SW480 (cell line): ENCODE data around the gene PLPPR1.
"Not testable (repeated sequence)": the region's sequence is repeated elsewhere in the genome, so short reads cannot be mapped to it uniquely, and the experiment has no call there.

Source experiments
- DNase-seq: peaks from one replicate; pipeline ENCODE4 v3.0.0-alpha.2; 2016; ENCODE audit warnings: low spot score

PLPPR1 gene

DNA sequence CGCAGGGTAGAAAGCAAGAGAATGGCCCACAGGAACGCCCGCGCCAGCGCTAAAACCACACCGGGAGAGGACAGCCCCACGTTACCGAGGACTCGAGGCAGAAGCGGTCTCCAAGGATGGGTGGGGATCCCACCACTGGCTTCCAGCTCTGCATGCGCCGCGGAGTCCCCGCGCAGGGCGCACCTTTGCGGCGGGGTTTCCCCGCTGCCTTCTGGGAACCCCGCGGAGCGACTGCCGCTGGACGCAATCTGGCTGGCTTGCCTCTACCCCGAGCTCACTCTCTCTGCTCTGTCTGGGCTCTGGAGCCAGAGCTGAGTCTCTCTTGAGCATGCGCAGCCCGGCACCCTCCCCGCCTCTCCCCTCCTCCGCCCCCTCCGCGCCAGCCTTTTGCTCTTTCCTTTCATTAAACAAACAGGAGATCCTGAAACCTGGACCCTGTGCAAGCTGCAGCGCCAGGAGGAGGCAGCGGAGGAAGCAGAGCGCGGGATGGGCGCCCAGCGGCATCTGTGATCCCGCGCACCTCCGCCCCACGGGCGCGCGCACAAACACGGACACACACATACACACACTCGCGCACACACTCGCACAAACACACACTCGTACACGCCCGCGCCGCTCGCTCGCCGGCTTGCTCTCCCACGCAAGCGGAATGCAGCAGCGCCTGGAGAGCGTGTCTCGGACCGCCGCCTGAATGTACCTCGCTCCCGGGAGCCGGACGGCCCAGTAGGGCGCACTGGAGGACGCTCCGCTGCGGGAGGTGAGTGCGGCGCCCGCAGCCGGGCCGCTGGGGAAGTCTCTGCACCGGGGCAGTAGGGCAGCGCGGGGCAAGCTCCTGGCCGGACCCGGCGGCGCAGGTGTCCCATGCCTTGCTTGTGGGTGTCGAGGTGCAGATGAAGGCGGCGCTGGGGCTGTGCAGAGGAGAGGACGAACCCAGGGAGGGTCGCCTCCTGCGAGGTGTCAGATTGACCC is at the start of gene PLPPR1:
Gene PLPPR1, plus strand, starts transcription at position 382 of the 969 bp plus-strand sequence.
- peak; percentile 82 for DNase-seq

DNA sequence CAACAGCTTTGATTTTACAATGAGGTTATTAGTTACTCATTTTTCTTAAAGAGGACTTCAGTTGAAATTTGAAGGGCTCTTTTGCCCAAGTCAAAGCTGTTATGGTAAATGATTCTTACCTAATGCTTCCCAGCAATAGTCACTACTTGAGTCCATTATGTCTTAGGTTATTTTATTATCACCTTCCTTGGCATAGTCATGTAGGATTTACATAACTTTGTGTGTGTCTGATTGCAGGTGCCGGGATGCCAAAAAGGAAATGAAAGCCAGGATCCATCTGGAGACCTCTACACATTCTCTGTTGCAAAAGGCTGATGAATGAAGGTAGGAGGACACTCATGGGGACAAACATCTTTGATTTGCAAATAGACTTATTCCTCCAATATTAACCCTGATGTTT is 38.8 kb upstream of the PLPPR1 start:
- DNase-seq, result no peak

- DNase-seq, result no peak
Observed at GRCh38 chr9:100990605-100991381, 37.7 kb upstream of the PLPPR1 start.

DNA sequence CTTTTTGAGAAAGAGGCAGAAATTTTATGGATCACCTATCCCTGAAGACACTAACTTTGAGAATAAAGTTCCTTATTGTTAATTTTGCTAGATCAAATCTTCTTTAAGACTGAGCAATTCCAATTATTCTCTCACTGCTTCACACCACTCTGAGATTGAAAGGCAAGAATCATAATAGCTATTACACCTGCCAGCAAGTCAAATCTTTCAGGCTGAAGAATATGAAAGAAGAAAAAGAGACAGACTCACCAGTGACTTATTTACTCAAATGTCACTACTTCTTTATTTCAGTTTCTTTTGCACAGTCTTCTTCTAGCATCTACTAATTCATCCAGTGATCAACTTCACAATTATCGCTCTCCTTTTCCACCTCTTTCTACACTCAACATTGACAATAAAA is 35.9 kb upstream of the PLPPR1 start:
- DNase-seq, result no peak

DNA sequence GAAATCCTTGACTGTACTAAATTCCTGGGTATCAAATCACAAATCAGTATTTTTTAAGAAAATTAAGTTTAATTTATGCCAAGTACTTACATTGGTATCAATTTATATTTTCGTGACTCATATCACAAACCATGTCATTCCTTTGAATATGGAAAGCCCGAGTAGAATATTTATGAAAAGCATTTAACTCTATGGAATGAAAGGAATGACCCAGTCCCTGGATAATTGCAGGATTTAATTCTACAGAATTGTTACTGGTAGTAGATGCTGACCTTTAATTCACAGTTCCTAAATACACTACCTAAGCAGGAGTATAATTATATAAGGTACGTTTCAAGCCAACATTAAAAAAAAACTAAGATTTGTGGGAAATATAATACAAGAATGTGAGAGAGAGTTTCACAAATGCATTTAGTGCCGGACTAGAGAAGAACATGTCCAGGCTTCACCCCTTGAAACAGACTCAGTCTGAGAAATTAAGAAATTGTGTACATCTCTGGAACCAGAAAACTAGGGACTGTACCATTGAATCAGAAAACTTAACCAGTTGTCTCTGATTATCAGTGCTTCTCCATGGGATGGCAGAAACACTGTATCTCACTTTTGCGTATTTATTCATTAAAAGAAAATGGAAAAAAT is 28.5 kb upstream of the PLPPR1 start:
- DNase-seq, result no peak

- no peak for DNase-seq
Observed at GRCh38 chr9:101005246-101005645, 23.3 kb upstream of the PLPPR1 start.

DNA sequence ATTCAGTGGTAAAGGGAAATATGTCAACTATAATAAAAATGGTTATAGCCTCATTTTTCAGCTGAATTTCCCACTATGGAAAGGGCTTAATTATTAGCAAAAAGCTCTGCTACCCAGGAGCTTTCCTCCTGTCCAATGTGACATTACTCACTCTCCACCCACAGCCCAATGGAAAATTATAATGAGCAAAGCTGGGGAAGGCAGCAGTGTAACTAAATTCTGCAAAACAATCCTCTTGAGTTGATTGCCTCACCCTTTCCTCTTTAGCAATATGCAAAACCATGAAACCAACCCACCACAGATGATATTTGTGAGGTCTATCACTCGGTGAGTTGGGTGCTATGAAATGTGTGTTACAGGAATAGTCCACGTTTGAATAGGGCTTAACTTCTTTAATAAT is 14.0 kb upstream of the PLPPR1 start:
- DNase-seq, result no peak

DNA sequence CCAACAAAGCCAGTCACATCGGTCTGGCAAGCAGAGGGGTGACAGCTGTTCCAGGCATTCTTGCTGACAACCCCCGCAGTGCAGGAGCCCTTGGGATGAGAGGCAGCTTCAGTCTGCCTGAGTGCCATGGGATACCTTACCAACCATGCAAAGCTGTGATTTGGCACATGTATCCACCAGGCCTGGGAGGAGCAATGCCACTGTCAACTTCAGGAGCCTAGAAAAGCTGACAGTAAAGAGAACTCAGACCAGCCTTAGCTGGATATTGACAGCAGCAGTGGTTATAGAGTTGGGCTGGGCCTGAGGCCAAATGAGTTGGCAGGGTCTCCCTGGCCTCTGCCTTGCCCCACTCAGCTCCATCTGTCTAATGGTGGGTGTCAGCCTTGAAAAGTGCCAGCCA is 10.1 kb upstream of the PLPPR1 start:
- no peak for DNase-seq

GRCh38 chr9:101022704-101023103 is 5.8 kb upstream of the PLPPR1 start:
- DNase-seq, result no peak

- no peak for DNase-seq
Observed at GRCh38 chr9:101025940-101026339, 2.6 kb upstream of the PLPPR1 start.

DNA sequence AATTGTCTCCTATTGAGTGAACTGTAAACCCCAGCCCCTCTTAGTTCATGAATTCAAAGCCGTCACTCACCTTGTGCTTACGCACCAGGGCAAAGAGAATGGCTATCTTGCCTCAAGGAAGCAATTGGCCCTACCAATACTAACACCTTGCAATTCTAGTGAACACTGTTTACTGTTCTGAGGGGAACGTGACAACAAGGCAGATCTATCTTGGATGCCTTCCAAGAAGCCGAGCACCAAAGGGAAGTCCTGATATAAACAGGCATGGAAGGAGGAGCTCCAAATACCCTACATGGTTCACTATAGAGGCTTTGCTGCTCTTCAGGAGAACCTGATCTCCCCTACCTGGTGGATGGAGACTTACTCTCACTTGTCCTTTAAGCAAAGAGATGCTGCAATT is 1.7 kb upstream of the PLPPR1 start:
- no peak for DNase-seq

GRCh38 chr9:101027236-101027635 is 1.3 kb upstream of the PLPPR1 start:
- no peak for DNase-seq

- peak; percentile 39 for DNase-seq
Observed at GRCh38 chr9:101027733-101028345, 688 bp upstream of the PLPPR1 start.

DNA sequence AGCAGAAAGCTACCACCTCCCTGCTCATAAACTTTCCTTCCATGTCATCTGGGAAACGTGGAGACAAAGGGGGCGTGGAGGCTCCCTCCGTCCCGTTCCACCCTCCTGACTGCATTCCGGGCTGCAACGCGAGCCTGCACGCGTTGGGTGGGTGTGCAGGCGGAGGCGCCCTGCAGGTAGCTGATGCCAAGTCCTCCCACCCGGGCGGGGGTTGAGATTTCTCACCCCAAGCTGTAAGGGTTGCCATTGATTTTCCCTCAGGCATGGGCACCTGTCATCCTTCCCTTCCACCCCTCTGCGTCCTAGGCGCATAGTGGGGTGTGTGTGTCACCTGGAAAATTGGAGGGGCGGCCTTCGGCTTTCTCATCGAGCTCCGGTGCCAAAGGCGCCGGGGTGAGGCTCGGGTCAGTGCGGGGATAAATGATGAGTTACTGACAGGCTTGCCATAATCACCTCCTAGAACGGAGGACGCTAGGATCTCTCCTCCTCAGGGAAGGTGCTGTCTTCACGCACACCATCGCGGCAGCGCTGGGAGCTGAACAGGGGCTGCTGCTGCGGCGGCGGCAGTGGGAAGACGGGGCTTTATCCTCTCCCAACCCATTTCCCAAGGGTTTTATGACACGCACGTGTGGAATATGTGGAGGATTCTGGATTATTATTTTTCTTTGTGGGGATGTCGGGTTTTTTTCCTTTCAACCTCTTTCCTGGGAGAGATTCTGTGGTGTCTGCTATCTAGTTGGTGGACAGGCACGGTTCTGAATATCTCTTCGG is 973 bp downstream of the PLPPR1 start:
- no peak for DNase-seq

DNA sequence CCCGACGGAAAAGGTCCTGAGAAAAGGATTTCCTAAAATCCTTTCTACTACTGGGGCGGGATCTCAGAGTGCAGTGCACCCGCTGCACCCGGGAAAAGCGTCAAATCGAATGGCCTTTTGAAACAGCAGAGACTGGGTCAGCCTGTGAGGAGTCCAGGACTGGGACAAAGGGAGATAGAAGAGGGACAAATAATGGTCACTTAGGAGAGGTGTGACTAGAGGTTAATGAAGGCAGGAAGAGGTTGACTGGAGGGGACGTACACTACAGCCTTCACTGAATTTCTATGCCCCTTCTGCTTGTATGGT is 1.5 kb downstream of the PLPPR1 start:
- no peak for DNase-seq

- peak; percentile 14 for DNase-seq
Observed at GRCh38 chr9:101032426-101032825, 3.9 kb downstream of the PLPPR1 start.

GRCh38 chr9:101034222-101034621 is 5.7 kb downstream of the PLPPR1 start:
- no peak for DNase-seq

GRCh38 chr9:101035098-101035497 is 6.6 kb downstream of the PLPPR1 start:
- no peak for DNase-seq

- no peak for DNase-seq
Observed at GRCh38 chr9:101037430-101037829, 8.9 kb downstream of the PLPPR1 start.

- no peak for DNase-seq
Observed at GRCh38 chr9:101038488-101038887, 10.0 kb downstream of the PLPPR1 start.

GRCh38 chr9:101039581-101039980 is 11.1 kb downstream of the PLPPR1 start:
- DNase-seq, result not testable (repeated sequence)
